Liver (tissue), 9 donors: Measurements from ENCODE around the gene TNKS2. TPM values are rescaled to one million over a fixed set of nuclear protein-coding genes. Genes with fewer than 3 reads are reported as not detected.

Source experiments
- DNase-seq: peaks from one replicate; pipeline ENCODE4 v3.0.0-alpha.2; 2017; ENCODE audit warnings: low spot score
- H3K27ac ChIP-seq, 2 donors: one replicate each; pipeline ENCODE4 v1.7.0; 2013; ENCODE audit warnings: inconsistent platforms in 2 of 2, low read length in 2 of 2, control low read depth in 1 of 2, low read depth in 1 of 2, mild to moderate bottlenecking in 1 of 2
- H3K27me3 ChIP-seq, 4 donors: one replicate each; pipeline versions ENCODE4 v1.6.1 to v1.7.0; 2013; ENCODE audit warnings: low read length in 3 of 4, inconsistent platforms in 1 of 4, mild to moderate bottlenecking in 1 of 4, moderate library complexity in 1 of 4; ENCODE audit not compliant: control insufficient read depth in 4 of 4, insufficient read depth in 4 of 4
- H3K36me3 ChIP-seq, 4 donors: one replicate each; pipeline versions ENCODE4 v1.6.1 to v1.7.0; 2013; ENCODE audit warnings: low read length in 3 of 4, mild to moderate bottlenecking in 3 of 4, low read depth in 1 of 4, moderate library complexity in 1 of 4; ENCODE audit not compliant: control insufficient read depth in 4 of 4, insufficient read depth in 3 of 4
- H3K4me1 ChIP-seq, 4 donors: one replicate each; pipeline versions ENCODE4 v1.6.1 to v1.7.0; 2013; ENCODE audit warnings: low read length in 3 of 4, mild to moderate bottlenecking in 3 of 4, moderate library complexity in 1 of 4; ENCODE audit not compliant: control insufficient read depth in 4 of 4, insufficient read depth in 4 of 4
- H3K4me3 ChIP-seq, 3 donors: one replicate each; pipeline versions ENCODE4 v1.6.1 to v1.7.0; 2013; ENCODE audit warnings: low read length in 3 of 3, control low read depth in 1 of 3, low read depth in 1 of 3, mild to moderate bottlenecking in 1 of 3
- H3K9ac ChIP-seq, 2 donors: one replicate each; pipeline ENCODE4 v1.7.0; 2013; ENCODE audit warnings: low read length in 2 of 2, mild to moderate bottlenecking in 2 of 2, moderate library complexity in 2 of 2, control low read depth in 1 of 2, low read depth in 1 of 2
- H3K9me3 ChIP-seq, 4 donors: one replicate each; pipeline versions ENCODE4 v1.6.1 to v1.7.0; 2013; ENCODE audit warnings: low read length in 3 of 4; ENCODE audit not compliant: control insufficient read depth in 4 of 4
- EGR1 ChIP-seq, 2 donors: IDR thresholded peaks; 2 replicates each; pipeline ENCODE4 v1.6.1; 2016 to 2018; ENCODE audit warnings: antibody characterized with exemption in 2 of 2, low read depth in 2 of 2
- FOXA1 ChIP-seq: IDR thresholded peaks from 2 replicates; pipeline ENCODE4 v1.6.1; 2016; ENCODE audit warnings: antibody characterized with exemption
- FOXA2 ChIP-seq: IDR thresholded peaks from 2 replicates; pipeline ENCODE4 v1.6.1; 2016; ENCODE audit warnings: antibody characterized with exemption
- GABPA ChIP-seq, 2 donors: IDR thresholded peaks in 1 of 2; conservative IDR thresholded peaks in 1 of 2; 2 replicates each; pipeline ENCODE4 v1.6.1; 2016; ENCODE audit warnings: antibody characterized with exemption in 2 of 2, mild to moderate bottlenecking in 1 of 2, moderate library complexity in 1 of 2
- HNF4A ChIP-seq, 2 donors: conservative IDR thresholded peaks; 2 replicates each; pipeline ENCODE4 v1.6.1; 2016; ENCODE audit warnings: antibody characterized with exemption in 2 of 2, mild to moderate bottlenecking in 2 of 2
- HNF4G ChIP-seq: IDR thresholded peaks from 2 replicates; pipeline ENCODE4 v1.6.1; 2016; ENCODE audit warnings: antibody characterized with exemption
- JUND ChIP-seq, 2 donors: IDR thresholded peaks; 2 replicates each; pipeline ENCODE4 v1.6.1; 2016; ENCODE audit warnings: antibody characterized with exemption in 2 of 2
- NR2F2 ChIP-seq: IDR thresholded peaks from 2 replicates; pipeline ENCODE4 v1.6.1; 2016; ENCODE audit warnings: antibody characterized with exemption
- RXRA ChIP-seq, 2 donors: IDR thresholded peaks; 2 replicates each; pipeline ENCODE4 v1.6.1; 2017 to 2018; ENCODE audit warnings: antibody characterized with exemption in 2 of 2, mild to moderate bottlenecking in 1 of 2
- SP1 ChIP-seq: IDR thresholded peaks from 2 replicates; pipeline ENCODE4 v1.6.1; 2018; ENCODE audit warnings: antibody characterized with exemption, mild to moderate bottlenecking
- TAF1 ChIP-seq: conservative IDR thresholded peaks from 2 replicates; pipeline ENCODE4 v1.6.1; 2016; ENCODE audit warnings: antibody characterized with exemption, mild to moderate bottlenecking
- YY1 ChIP-seq: IDR thresholded peaks from 2 replicates; pipeline ENCODE4 v1.6.1; 2016; ENCODE audit warnings: antibody characterized with exemption, mild to moderate bottlenecking
- WGBS: extraction: QIAGEN DNeasy Blood & Tissue Kit; methylation state at CpG from one replicate; pipeline ENCODE4 v1.1.7; 2013; 5-methylcytosine and 5-hydroxymethylcytosine counted together
- polyA plus RNA-seq, 2 donors: library from polyadenylated mRNA; stranded (reverse) in 1 of 2; unstranded in 1 of 2; fragments of 200-250 nt in 1 of 2; fragments of >200 nt in 1 of 2; fragmentation: Nextera tagmentation in 1 of 2; extraction: Ambion mirVana in 1 of 2; gene quantifications; one replicate each; pipeline versions ENCODE4 v1.2.1 to v1.2.3, GENCODE V29; 2013 to 2015
- total RNA-seq, 2 donors: library from RNA; depleted of rRNA; stranded (reverse); fragments of >200 nt; gene quantifications; one replicate each; pipeline ENCODE4 v1.2.3, GENCODE V29; 2014
- TF ChIP-seq, protein P1 (sequence below): IDR thresholded peaks from 2 replicates; pipeline ENCODE4 v1.6.1; 2016; ENCODE audit warnings: antibody characterized with exemption
- TF ChIP-seq, protein P2 (sequence below): IDR thresholded peaks from 2 replicates; pipeline ENCODE4 v1.6.1; 2016; ENCODE audit warnings: antibody characterized with exemption
- TF ChIP-seq, protein P3 (sequence below): IDR thresholded peaks from 2 replicates; pipeline ENCODE4 v1.6.1; 2016; ENCODE audit warnings: antibody characterized with exemption, mild to moderate bottlenecking
- TF ChIP-seq, protein P4 (sequence below): IDR thresholded peaks from 2 replicates; pipeline ENCODE4 v1.6.1; 2016; ENCODE audit warnings: antibody characterized with exemption
- donor health status: healthy.
- donor health status: healthy.
- donor health status: healthy.
- donor health status: healthy.
- donor health status: healthy.

TNKS2 gene
- total and polyA plus RNA-seq, 4 donors, result 5.2 to 30.7 (median 18.2) TPM

DNA sequence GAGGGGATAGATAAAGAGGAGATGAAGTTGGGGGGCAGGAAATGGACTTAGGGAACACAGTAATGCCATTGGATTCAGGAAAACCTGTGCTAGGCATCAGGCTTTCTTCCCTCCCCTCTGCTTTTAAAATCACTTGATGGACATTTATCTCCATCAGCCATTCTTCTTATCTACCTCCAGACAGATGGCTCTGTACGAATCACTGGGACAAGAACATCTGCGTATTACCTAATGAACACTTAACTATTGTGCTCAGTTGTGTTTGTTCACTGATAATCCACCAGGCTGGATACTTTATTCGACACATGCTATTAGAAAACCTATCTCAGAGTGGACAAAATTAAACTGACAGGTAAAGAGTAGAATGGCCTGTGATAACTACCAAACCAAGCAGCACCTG lies 40.0 kb downstream of the TNKS2 start:
- no peak for DNase-seq
- no peak overlapping the region for H3K9ac ChIP-seq
- whole genome bisulfite sequencing, result 97% methylated on average over 3 of the region's 3 CpGs
- H3K27me3 ChIP-seq, result no peaks in the 10 kb centered on the region
- H3K4me3 ChIP-seq, result no peak overlapping the region
- no peak overlapping the region for H3K27ac ChIP-seq
- peaks cover 10 to 80% (median 64%) of the 10 kb centered on the region in 4 donors for H3K36me3 ChIP-seq
- no peaks in the 10 kb centered on the region for H3K9me3 ChIP-seq
- no peaks in the 10 kb centered on the region for H3K4me1 ChIP-seq
- TF ChIP-seq JUND (IDR thresholded peaks at IDR 0.05), result no peak
- TF ChIP-seq, protein P1, sequence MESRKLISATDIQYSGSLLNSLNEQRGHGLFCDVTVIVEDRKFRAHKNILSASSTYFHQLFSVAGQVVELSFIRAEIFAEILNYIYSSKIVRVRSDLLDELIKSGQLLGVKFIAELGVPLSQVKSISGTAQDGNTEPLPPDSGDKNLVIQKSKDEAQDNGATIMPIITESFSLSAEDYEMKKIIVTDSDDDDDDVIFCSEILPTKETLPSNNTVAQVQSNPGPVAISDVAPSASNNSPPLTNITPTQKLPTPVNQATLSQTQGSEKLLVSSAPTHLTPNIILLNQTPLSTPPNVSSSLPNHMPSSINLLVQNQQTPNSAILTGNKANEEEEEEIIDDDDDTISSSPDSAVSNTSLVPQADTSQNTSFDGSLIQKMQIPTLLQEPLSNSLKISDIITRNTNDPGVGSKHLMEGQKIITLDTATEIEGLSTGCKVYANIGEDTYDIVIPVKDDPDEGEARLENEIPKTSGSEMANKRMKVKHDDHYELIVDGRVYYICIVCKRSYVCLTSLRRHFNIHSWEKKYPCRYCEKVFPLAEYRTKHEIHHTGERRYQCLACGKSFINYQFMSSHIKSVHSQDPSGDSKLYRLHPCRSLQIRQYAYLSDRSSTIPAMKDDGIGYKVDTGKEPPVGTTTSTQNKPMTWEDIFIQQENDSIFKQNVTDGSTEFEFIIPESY, result no peak
- TF ChIP-seq HNF4G, result no peak
- TF ChIP-seq SP1, result no peak
- no peak for TF ChIP-seq TAF1
- TF ChIP-seq HNF4A (conservative IDR thresholded peaks at IDR 0.05), result no peak
- TF ChIP-seq, protein P2, sequence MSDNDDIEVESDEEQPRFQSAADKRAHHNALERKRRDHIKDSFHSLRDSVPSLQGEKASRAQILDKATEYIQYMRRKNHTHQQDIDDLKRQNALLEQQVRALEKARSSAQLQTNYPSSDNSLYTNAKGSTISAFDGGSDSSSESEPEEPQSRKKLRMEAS, result no peak
- no peak for TF ChIP-seq YY1

DNA sequence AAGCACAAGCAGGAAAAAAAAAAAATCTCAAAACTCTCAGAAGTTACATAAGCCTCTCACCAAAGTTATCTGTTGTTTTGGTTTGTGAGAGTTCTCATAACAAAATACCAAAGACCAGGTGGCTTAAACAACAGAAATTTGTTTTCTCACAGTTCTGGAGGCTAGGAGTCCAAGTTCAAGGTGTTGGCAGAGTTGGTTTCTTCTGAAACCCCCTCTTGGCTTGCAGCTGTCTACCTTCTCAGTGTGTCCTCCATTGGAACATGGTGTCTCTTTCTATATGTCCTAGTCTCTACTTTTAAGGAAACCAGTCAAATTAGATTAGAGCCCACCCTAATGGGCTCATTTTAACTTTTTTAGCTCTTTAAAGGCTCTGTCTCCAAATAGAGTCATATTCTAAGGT lies 44.9 kb downstream of the TNKS2 start:
- DNase-seq, result no peak
- Histone ChIP-seq H3K4me1 (no peaks in the 10 kb centered on the region), H3K9me3 (no peaks in the 10 kb centered on the region), H3K27me3 (no peaks in the 10 kb centered on the region), H3K27ac (no peak overlapping the region), H3K9ac (no peak overlapping the region), H3K4me3 (no peak overlapping the region), H3K36me3 (peaks cover 11 to 86% (median 71%) of the 10 kb centered on the region in 4 donors)
- TF ChIP-seq, protein P1, result no peak
- no peak for TF ChIP-seq FOXA2
- TF ChIP-seq GABPA (IDR thresholded peaks at IDR 0.05 in 1 of 2, conservative IDR thresholded peaks at IDR 0.05 in 1 of 2), result no peak
- TF ChIP-seq, protein P3, sequence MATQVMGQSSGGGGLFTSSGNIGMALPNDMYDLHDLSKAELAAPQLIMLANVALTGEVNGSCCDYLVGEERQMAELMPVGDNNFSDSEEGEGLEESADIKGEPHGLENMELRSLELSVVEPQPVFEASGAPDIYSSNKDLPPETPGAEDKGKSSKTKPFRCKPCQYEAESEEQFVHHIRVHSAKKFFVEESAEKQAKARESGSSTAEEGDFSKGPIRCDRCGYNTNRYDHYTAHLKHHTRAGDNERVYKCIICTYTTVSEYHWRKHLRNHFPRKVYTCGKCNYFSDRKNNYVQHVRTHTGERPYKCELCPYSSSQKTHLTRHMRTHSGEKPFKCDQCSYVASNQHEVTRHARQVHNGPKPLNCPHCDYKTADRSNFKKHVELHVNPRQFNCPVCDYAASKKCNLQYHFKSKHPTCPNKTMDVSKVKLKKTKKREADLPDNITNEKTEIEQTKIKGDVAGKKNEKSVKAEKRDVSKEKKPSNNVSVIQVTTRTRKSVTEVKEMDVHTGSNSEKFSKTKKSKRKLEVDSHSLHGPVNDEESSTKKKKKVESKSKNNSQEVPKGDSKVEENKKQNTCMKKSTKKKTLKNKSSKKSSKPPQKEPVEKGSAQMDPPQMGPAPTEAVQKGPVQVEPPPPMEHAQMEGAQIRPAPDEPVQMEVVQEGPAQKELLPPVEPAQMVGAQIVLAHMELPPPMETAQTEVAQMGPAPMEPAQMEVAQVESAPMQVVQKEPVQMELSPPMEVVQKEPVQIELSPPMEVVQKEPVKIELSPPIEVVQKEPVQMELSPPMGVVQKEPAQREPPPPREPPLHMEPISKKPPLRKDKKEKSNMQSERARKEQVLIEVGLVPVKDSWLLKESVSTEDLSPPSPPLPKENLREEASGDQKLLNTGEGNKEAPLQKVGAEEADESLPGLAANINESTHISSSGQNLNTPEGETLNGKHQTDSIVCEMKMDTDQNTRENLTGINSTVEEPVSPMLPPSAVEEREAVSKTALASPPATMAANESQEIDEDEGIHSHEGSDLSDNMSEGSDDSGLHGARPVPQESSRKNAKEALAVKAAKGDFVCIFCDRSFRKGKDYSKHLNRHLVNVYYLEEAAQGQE, result no peak
- TF ChIP-seq, protein P2, result no peak
- no peak for TF ChIP-seq JUND (IDR thresholded peaks at IDR 0.05)
- TF ChIP-seq EGR1 (IDR thresholded peaks at IDR 0.05; ENCODE audit: low read depth in 2 of 2), result no peak
- TF ChIP-seq, protein P4, sequence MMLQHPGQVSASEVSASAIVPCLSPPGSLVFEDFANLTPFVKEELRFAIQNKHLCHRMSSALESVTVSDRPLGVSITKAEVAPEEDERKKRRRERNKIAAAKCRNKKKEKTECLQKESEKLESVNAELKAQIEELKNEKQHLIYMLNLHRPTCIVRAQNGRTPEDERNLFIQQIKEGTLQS, result no peak
- no peak for TF ChIP-seq RXRA (IDR thresholded peaks at IDR 0.05)
- no peak for TF ChIP-seq YY1
- no peak for TF ChIP-seq FOXA1
- TF ChIP-seq HNF4A (conservative IDR thresholded peaks at IDR 0.05), result no peak
- no peak for TF ChIP-seq NR2F2
